ENCODE results near the gene EIF2B2.

DNA sequence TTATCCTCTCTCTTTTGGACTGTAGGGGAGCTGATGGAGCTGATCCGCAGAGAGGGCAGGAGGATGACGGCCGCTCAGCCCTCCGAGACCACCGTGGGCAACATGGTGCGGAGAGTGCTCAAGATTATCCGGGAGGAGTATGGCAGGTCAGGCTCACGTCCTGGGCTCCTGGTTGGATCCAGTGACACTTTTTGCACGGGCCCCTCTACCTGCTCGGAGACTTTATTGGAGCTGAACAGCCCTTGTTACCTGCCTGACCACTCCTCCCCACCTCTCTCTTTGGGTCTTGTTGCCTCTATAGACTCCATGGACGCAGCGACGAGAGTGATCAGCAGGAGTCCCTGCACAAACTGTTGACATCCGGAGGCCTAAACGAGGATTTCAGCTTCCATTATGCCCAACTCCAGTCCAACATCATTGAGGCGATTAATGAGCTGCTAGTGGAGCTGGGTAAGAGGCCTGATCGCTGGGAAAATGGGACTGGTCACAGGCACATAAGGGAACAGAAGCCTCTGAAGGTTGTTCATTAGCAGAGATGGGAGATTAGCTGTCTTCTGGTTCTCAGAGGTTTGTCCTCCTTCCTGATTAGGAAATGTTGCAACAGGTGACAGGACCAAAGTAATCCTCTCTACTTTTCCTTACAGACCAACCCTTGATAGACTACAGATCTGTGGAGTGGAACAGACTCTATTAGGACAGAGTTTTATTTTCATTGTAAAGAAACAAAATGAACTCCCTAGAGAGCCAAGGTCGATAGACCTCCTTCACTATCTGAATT, 718 bp downstream of the EIF2B2 start:
- TF ChIP-seq, protein P1, sequence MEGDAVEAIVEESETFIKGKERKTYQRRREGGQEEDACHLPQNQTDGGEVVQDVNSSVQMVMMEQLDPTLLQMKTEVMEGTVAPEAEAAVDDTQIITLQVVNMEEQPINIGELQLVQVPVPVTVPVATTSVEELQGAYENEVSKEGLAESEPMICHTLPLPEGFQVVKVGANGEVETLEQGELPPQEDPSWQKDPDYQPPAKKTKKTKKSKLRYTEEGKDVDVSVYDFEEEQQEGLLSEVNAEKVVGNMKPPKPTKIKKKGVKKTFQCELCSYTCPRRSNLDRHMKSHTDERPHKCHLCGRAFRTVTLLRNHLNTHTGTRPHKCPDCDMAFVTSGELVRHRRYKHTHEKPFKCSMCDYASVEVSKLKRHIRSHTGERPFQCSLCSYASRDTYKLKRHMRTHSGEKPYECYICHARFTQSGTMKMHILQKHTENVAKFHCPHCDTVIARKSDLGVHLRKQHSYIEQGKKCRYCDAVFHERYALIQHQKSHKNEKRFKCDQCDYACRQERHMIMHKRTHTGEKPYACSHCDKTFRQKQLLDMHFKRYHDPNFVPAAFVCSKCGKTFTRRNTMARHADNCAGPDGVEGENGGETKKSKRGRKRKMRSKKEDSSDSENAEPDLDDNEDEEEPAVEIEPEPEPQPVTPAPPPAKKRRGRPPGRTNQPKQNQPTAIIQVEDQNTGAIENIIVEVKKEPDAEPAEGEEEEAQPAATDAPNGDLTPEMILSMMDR (conservative IDR thresholded peaks at IDR 0.05; ENCODE audit: low read depth in 2 of 2) = no peak
- TF ChIP-seq JUNB (IDR thresholded peaks at IDR 0.05; ENCODE audit: unreplicated experiment) = no peak
- TF ChIP-seq, protein P2, sequence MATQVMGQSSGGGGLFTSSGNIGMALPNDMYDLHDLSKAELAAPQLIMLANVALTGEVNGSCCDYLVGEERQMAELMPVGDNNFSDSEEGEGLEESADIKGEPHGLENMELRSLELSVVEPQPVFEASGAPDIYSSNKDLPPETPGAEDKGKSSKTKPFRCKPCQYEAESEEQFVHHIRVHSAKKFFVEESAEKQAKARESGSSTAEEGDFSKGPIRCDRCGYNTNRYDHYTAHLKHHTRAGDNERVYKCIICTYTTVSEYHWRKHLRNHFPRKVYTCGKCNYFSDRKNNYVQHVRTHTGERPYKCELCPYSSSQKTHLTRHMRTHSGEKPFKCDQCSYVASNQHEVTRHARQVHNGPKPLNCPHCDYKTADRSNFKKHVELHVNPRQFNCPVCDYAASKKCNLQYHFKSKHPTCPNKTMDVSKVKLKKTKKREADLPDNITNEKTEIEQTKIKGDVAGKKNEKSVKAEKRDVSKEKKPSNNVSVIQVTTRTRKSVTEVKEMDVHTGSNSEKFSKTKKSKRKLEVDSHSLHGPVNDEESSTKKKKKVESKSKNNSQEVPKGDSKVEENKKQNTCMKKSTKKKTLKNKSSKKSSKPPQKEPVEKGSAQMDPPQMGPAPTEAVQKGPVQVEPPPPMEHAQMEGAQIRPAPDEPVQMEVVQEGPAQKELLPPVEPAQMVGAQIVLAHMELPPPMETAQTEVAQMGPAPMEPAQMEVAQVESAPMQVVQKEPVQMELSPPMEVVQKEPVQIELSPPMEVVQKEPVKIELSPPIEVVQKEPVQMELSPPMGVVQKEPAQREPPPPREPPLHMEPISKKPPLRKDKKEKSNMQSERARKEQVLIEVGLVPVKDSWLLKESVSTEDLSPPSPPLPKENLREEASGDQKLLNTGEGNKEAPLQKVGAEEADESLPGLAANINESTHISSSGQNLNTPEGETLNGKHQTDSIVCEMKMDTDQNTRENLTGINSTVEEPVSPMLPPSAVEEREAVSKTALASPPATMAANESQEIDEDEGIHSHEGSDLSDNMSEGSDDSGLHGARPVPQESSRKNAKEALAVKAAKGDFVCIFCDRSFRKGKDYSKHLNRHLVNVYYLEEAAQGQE (IDR thresholded peaks at IDR 0.05; ENCODE audit: unreplicated experiment) = no peak

All from GM23338 (cell line).